Prostate gland (tissue), 2 donors: ENCODE data around the gene GPN2.

Source experiments
- POLR2A ChIP-seq: fragments of 450-650 bp; IDR thresholded peaks from one replicate; pipeline ENCODE4 v1.6.1; 2016; ENCODE audit warnings: antibody characterized with exemption, mild to moderate bottlenecking
- POLR2AphosphoS5 ChIP-seq: sonication (generic); formaldehyde crosslinking; IDR thresholded peaks from one replicate; pipeline ENCODE4 v1.6.1; 2017; ENCODE audit warnings: antibody characterized with exemption
- TF ChIP-seq, protein P1 (sequence below), 4 experiments: fragments of 200-600 bp in 2 of 4; fragments of 450-650 bp in 2 of 4; sonication (generic) in 2 of 4; IDR thresholded peaks; 1 replicate in 3 of 4; 2 replicates in 1 of 4; pipeline ENCODE4 v1.5.1; 2016 to 2019; ENCODE audit warnings: antibody characterized with exemption in 4 of 4, mild to moderate bottlenecking in 2 of 4, moderate library complexity in 2 of 4

DNA sequence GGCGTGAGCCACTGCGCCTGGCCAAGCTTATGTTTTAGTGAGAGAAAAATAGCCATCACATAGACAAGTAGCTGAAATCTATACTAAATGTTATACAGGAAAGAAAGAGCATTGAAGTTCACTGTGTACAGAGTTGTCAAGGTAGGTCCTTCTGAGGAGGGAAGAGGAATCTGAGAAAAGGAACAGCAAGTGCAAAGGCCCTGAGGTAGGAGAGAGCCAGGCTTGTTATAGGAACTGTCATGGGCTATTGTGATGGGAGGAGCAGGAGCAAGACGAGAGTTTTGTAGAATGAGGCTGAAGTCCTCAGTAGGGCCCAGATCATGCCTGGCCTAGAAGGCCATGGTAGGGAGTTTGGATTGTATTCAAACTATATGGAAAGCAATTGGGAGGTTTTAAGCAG is 59.0 kb downstream of the GPN2 start:
- TF ChIP-seq POLR2AphosphoS5 (no peak), POLR2A (no peak)
- TF ChIP-seq, protein P1, sequence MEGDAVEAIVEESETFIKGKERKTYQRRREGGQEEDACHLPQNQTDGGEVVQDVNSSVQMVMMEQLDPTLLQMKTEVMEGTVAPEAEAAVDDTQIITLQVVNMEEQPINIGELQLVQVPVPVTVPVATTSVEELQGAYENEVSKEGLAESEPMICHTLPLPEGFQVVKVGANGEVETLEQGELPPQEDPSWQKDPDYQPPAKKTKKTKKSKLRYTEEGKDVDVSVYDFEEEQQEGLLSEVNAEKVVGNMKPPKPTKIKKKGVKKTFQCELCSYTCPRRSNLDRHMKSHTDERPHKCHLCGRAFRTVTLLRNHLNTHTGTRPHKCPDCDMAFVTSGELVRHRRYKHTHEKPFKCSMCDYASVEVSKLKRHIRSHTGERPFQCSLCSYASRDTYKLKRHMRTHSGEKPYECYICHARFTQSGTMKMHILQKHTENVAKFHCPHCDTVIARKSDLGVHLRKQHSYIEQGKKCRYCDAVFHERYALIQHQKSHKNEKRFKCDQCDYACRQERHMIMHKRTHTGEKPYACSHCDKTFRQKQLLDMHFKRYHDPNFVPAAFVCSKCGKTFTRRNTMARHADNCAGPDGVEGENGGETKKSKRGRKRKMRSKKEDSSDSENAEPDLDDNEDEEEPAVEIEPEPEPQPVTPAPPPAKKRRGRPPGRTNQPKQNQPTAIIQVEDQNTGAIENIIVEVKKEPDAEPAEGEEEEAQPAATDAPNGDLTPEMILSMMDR (IDR thresholded peaks at IDR 0.05): no peak
